ENCODE data around the gene BARHL1.

Gene BARHL1

DNA sequence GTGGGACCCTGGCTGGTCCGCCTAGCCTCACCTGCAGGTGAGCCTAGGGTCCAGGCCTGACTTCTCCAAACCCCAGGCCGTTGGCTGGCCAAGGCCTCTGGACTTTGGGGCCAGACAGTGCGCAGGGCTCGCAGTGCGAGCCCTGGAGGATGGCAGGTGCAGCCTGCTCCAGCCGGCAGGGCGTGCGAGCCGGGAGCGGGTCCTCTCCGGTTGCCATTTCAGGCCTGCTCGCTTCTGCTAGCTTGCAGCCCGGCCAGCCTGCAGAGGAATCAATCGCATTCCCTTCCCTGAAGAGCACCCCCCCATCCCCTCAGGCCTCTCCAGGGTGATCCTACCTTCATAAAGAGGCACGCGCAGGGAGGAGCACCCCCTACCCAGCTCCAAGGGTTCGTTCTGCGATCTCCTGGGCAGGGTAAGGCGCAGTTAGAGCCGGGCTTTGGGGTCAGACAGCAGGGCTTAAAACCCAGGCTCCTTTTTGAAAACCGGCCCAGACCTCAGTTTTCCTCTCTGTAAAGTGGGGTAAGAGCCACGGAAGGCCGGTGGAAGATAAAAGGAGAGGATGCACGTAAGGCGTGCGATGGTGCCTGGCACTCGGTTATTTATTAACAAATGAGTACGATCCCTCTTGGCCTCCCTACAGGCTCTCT is 6.2 kb downstream of the BARHL1 start:
- DNase-seq, result no peak

DNA sequence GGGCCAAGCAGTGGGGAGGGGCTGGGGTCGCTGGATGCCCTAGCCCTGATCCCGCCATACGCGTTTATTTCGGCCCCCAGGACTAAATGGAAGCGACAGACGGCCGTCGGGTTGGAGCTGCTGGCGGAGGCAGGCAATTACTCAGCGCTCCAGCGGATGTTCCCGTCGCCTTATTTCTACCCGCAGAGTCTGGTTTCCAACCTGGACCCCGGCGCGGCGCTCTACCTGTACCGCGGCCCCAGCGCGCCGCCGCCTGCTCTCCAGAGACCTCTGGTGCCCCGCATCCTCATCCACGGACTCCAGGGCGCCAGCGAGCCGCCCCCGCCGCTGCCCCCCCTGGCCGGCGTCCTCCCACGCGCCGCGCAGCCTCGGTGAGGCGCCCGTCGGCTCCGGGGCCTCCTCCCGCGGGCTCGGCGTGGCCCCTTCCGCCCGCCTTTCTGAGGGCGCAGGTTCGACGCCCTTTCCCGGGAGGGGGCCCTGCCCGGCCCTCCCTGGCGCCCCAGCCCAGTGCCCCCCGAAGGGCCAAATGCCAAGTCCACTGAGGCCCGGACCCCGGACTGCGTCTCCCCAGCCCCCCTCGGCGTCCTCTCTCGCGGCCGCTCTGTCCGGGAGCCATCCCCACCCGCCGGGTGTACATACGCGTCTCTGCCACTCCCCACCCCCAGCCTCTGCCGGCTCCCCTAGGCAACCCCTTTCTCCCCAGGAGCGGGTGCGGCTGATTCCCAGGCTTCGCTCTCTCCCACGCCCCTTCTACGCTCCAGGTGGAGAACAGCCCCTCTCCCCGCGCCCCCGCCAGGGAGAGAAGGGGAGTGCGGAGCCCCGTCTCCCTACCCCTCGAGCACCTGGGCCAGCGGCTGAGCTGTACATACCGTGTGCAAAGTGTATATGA is 7.0 kb downstream of the BARHL1 start:
- DNase-seq, result no peak

- DNase-seq, result no peak
Observed at GRCh38 chr9:132590037-132590317, 7.6 kb downstream of the BARHL1 start.

- DNase-seq, result no peak
Observed at GRCh38 chr9:132590318-132591182, 8.1 kb downstream of the BARHL1 start.

GRCh38 chr9:132591244-132591643 is 8.8 kb downstream of the BARHL1 start:
- no peak for DNase-seq

GRCh38 chr9:132591751-132592314 is 9.4 kb downstream of the BARHL1 start:
- no peak for DNase-seq

- DNase-seq, result no peak
Observed at GRCh38 chr9:132592451-132592850, 10.0 kb downstream of the BARHL1 start.

DNA sequence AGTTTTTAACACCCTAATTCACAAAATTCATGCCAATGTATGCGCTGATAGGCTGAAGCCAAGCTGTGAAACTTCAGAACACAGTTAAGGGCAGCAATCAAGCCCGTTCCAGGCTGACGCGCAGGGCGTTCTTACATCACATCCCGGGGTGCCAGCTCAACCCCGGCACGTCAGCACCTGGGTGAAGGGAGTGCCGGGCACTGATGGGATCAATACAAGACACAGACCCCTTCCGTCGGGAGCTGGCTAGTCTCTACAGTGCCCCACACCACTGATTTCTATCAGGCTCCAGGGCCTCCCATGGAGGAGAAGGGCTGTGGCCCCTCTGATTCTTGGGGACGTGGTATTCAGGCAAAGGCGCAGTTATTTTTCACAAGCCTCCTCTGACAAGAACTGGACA is 12.0 kb downstream of the BARHL1 start:
- DNase-seq, result no peak

- DNase-seq, result no peak
Observed at GRCh38 chr9:132595319-132595718, 12.9 kb downstream of the BARHL1 start.

GRCh38 chr9:132596200-132596599 is 13.8 kb downstream of the BARHL1 start:
- DNase-seq, result no peak

- DNase-seq, result no peak
Observed at GRCh38 chr9:132597073-132597775, 14.8 kb downstream of the BARHL1 start.

DNA sequence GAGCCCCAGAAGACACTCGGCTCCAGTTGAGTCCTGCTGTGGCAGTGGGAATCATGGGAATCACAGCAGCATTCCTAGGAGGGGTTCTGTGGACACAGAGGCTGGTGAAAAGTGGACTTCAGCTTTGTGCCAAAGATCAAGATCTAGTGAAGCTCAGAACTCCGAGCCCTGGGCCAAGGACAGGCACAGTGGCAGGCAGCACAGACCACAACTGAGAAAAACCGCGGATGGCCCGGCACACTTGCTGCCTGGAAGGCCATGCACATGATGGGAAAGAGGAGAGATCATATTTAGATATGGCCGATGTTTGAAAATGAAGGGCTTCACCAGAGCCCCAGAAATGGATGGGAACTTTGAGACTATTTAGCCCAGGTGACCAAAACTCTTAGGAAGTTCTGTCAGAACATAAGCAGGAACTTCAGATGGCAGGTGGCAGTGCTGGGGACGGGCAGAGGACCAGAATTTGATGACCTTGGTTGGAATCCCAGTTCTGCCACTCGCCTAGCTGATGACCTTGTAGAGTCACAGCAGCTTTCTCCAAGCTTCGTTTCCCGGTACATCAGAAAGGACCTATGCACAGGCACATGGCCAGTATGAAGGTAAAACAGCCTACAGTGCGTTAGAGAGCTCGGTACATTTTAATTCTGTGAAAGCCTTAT is 18.0 kb downstream of the BARHL1 start:
- no peak for DNase-seq

DNA sequence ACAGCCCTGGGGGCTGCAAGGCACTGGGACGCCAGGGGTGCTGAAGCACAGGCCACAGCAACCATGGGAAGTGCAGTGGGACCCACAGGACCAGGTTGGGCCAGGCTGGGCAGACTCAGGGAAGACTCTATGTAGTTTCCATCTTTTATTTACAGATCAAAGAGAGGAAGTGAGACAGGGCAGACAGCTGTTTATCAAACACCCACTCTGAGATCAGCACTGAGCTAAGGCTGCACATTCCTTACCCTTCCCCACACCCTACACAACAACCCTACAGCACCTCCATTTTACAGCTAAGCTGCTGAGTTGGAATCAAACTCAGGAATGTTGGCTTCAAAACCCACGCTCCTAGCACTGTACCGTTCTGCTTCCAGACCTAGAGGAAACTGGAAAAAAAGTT is 19.8 kb downstream of the BARHL1 start:
- no peak for DNase-seq

DNA sequence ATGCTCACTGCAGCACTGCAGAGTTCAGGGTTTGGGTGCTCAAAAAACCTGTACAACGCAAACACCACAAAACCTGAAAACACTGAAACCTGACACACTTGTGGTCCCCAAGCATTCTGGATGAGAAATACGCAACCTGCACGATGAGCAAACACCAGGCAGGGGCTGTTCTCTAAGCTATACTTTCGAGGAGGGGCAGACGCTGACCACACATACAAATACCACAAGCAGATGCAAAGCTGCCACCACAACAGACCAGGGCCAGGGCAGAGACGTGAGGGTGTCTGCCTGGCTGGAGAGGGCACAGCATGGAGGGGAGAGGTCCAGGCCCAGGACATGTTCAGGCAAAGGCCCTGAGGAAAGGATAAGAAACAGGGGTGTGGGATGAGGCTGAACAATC is 23.0 kb downstream of the BARHL1 start:
- no peak for DNase-seq

GRCh38 chr9:132606066-132606465 is 23.7 kb downstream of the BARHL1 start:
- DNase-seq, result no peak

- no peak for DNase-seq
Observed at GRCh38 chr9:132609184-132609583, 26.8 kb downstream of the BARHL1 start.

DNA sequence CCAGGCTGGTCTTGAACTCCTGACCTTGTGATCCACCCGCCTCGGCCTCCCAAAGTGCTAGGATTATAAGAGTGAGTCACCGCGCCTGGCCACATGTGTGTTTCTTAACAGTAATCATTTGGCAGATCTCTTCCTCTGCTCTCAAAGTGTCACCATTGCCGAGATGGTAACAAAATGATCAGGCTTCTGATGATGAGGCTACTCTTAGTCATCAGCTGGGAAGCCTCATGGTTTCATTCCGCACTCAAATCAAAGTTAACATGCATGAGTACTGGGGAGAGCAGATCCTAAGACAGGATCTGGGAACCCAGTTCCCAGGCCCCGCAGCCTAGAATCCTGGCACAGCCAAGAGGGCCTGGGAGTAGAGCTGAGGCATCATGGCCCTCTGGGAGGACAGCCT is 27.4 kb downstream of the BARHL1 start:
- no peak for DNase-seq

DNA sequence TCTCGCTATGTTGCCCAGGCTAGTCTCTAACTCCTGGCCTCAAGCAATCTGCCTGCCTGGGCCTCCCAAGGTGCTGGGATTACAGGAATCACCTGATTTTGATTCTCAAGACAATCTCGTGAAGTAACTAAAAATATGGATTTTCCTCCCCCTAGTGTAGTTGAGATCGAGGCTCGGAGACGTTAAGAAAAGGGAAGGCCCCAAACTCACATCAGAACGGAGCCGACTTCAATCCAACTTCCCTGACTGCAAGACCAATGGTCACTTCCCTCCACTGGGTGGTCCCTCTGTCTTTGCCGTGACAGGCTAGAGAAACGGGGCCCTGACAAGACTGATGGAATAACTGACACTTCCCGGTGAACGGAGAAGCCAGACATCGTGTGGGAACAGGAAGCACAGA is 28.3 kb downstream of the BARHL1 start:
- no peak for DNase-seq

DNA sequence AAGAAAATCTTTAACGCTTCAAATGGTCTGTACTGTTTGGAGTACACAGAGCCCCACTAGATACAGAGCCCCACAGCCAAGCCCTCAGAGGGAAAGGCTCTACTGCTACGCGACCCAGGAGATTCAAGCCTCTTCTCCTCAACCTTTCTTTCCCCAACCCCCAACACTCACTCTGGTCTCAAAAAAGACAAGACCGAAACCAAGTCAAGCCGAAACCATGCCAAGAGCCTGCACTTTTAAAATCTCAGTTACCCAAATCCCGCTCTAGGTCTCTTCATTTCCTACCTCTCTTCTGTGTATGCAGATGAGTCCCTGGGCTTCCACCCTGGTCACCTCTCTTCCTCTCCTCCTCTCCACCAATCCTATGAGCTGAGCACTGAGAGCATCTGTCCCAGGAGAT is 31.9 kb downstream of the BARHL1 start:
- no peak for DNase-seq

GRCh38 chr9:132615774-132616173 is 33.4 kb downstream of the BARHL1 start:
- no peak for DNase-seq

DNA sequence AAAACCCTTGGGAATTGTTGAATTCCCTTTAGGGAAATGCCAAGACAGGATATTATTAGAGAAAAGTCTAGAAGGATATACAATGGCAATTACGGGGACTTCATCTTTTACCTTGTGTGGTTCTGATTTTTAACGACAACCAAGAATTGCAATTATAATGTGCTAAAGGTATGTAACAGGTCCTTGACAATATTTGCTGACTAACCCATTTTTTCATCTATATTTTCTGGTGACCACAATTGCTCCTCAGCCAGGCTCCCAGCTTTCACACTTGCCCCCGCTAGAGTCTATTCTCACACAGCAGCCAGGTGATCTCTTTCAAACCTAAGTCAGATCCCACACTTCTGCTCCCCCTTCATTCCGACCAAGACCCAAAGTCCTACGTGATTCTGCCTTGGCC is 34.3 kb downstream of the BARHL1 start:
- no peak for DNase-seq

DNA sequence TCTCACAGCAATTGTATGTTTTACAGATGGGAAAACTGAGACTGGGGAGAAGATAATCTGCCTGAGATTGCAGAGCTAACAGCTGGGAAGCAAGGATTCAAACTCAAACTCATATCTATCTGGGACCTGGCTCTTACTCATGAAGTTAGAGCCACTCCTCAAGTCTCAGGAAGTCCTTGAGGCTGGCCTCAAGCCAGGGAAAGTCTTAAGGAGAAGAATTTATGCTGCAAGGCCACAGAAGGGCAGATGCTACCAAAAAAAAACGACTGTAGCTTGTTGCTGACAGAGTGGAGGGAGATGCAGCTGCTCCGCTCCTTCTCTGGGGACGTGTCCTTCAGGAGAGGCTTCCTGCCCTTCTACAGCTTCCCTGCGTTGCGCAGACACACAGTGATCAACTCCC is 39.8 kb downstream of the BARHL1 start:
- no peak for DNase-seq

Measured in NCI-H187 (cell line).